IPS-NIHi7 (cell line): ENCODE results near the gene UBE2E2.
"Not testable (repeated sequence)": the region's sequence is repeated elsewhere in the genome, so short reads cannot be mapped to it uniquely, and the experiment has no call there.

Experiments
- DNase-seq: peaks from one replicate; pipeline ENCODE4 v3.0.0; 2012; ENCODE audit warnings: mixed read lengths; ENCODE audit errors: extremely low spot score

Gene UBE2E2

GRCh38 chr3:23202921-23203707, at the start of gene UBE2E2:
Gene UBE2E2, plus strand, starts transcription at chr3:23203327.
- peak; percentile 95 for DNase-seq

GRCh38 chr3:23153436-23153835, 49.7 kb upstream of the UBE2E2 start:
- no peak for DNase-seq

- DNase-seq = no peak
These were observed 45.8 kb upstream of the UBE2E2 start for GRCh38 chr3:23157331-23157730.

- no peak for DNase-seq
These were observed 43.2 kb upstream of the UBE2E2 start for GRCh38 chr3:23159929-23160328.

GRCh38 chr3:23161308-23161707, 41.8 kb upstream of the UBE2E2 start:
- DNase-seq = no peak

GRCh38 chr3:23161896-23162570, 41.1 kb upstream of the UBE2E2 start:
- no peak for DNase-seq

- no peak for DNase-seq
These were observed 40.2 kb upstream of the UBE2E2 start for GRCh38 chr3:23162934-23163333.

- no peak for DNase-seq
These were observed 38.4 kb upstream of the UBE2E2 start for GRCh38 chr3:23164746-23165145.

GRCh38 chr3:23165571-23165970, 37.6 kb upstream of the UBE2E2 start:
- DNase-seq = no peak

- DNase-seq = no peak
These were observed 36.9 kb upstream of the UBE2E2 start for GRCh38 chr3:23166276-23166675.

- no peak for DNase-seq
These were observed 36.3 kb upstream of the UBE2E2 start for GRCh38 chr3:23166845-23167244.

- DNase-seq = no peak
These were observed 33.6 kb upstream of the UBE2E2 start for GRCh38 chr3:23169551-23169950.

GRCh38 chr3:23170291-23170690, 32.8 kb upstream of the UBE2E2 start:
- DNase-seq = no peak

GRCh38 chr3:23172059-23172458, 31.1 kb upstream of the UBE2E2 start:
- DNase-seq = no peak

- peak; percentile 40 for DNase-seq
These were observed 28.6 kb upstream of the UBE2E2 start for GRCh38 chr3:23174426-23175039.

- no peak for DNase-seq
These were observed 27.6 kb upstream of the UBE2E2 start for GRCh38 chr3:23175341-23176083.

- not testable (repeated sequence) for DNase-seq
These were observed 26.3 kb upstream of the UBE2E2 start for GRCh38 chr3:23176839-23177238.

GRCh38 chr3:23182996-23183513, 20.1 kb upstream of the UBE2E2 start:
- no peak for DNase-seq

- DNase-seq = peak; percentile 81
These were observed 19.4 kb upstream of the UBE2E2 start for GRCh38 chr3:23183731-23184130.

- no peak for DNase-seq
These were observed 17.3 kb upstream of the UBE2E2 start for GRCh38 chr3:23185861-23186260.

GRCh38 chr3:23189187-23189586, 13.9 kb upstream of the UBE2E2 start:
- DNase-seq = no peak

- no peak for DNase-seq
These were observed 10.3 kb upstream of the UBE2E2 start for GRCh38 chr3:23192816-23193215.
